Osteocyte (in vitro differentiated cells): ENCODE data around the gene DCTPP1. TPM values are rescaled to one million over a fixed set of nuclear protein-coding genes. Genes with fewer than 3 reads are reported as not detected.

Source experiments
- DNase-seq: peaks from one replicate; pipeline ENCODE4 v3.0.0; 2021; ENCODE audit warnings: mixed read lengths; ENCODE audit not compliant: unreplicated experiment; ENCODE audit errors: extremely low spot score
- H3K27ac Mint-ChIP-seq: one replicate; pipeline ENCODE4 v1.8.0; 2021; ENCODE audit warnings: mild to moderate bottlenecking, mixed read lengths; ENCODE audit not compliant: unreplicated experiment
- H3K27me3 Mint-ChIP-seq: one replicate; pipeline ENCODE4 v1.8.0; 2021; ENCODE audit warnings: mixed read lengths; ENCODE audit not compliant: unreplicated experiment
- H3K36me3 Mint-ChIP-seq: one replicate; pipeline ENCODE4 v1.8.0; 2021; ENCODE audit warnings: mixed read lengths; ENCODE audit not compliant: unreplicated experiment
- H3K4me1 Mint-ChIP-seq: one replicate; pipeline ENCODE4 v1.8.0; 2021; ENCODE audit warnings: mixed read lengths; ENCODE audit not compliant: unreplicated experiment
- H3K4me3 Mint-ChIP-seq: one replicate; pipeline ENCODE4 v1.8.0; 2021; ENCODE audit warnings: mild to moderate bottlenecking, moderate library complexity, mixed read lengths; ENCODE audit not compliant: unreplicated experiment
- H3K9me3 Mint-ChIP-seq: one replicate; pipeline ENCODE4 v1.8.0; 2021; ENCODE audit warnings: mixed read lengths; ENCODE audit not compliant: unreplicated experiment
- CTCF ChIP-seq: fragments of 200-600 bp; sonication (generic); IDR thresholded peaks from 2 replicates; pipeline ENCODE4 v1.5.0; 2021; ENCODE audit warnings: antibody characterized with exemption, mild to moderate bottlenecking, moderate library complexity
- total RNA-seq: library from RNA; stranded (reverse); gene quantifications from 2 replicates; pipeline ENCODE4 v1.2.1, GENCODE V29; 2021

The DCTPP1 gene
- total RNA-seq, 1 donor from 2014 or later = 26.8 TPM

- Mint-ChIP-seq H3K27ac (peak overlapping the region; percentile 78), H3K4me3 (peak overlapping the region; percentile 84), H3K4me1 (peaks cover 20% of the 10 kb centered on the region), H3K9me3 (no peaks in the 10 kb centered on the region), H3K27me3 (no peaks in the 10 kb centered on the region), H3K36me3 (no peaks in the 10 kb centered on the region)
- TF ChIP-seq CTCF = no peak
- no peak for DNase-seq
These were observed 27.9 kb downstream of the DCTPP1 start for GRCh38 chr16:30401768-30402425.

GRCh38 chr16:30399435-30400186, 30.2 kb downstream of the DCTPP1 start:
- Mint-ChIP-seq H3K4me1 (peaks cover 27% of the 10 kb centered on the region), H3K27ac (peak overlapping the region; percentile 95), H3K9me3 (no peaks in the 10 kb centered on the region), H3K36me3 (no peaks in the 10 kb centered on the region), H3K27me3 (no peaks in the 10 kb centered on the region), H3K4me3 (peak overlapping the region; percentile 84)
- no peak for DNase-seq
- no peak for TF ChIP-seq CTCF

- no peak for DNase-seq
- no peaks in the 10 kb centered on the region for H3K36me3 Mint-ChIP-seq
- no peaks in the 10 kb centered on the region for H3K27me3 Mint-ChIP-seq
- H3K9me3 Mint-ChIP-seq = no peaks in the 10 kb centered on the region
- H3K27ac Mint-ChIP-seq = peak overlapping the region; percentile 41
- no peak overlapping the region for H3K4me3 Mint-ChIP-seq
- no peak for TF ChIP-seq CTCF
- H3K4me1 Mint-ChIP-seq = peaks cover 35% of the 10 kb centered on the region
These were observed 31.0 kb downstream of the DCTPP1 start for GRCh38 chr16:30398661-30399434.

- no peaks in the 10 kb centered on the region for H3K36me3 Mint-ChIP-seq
- DNase-seq = no peak
- H3K9me3 Mint-ChIP-seq = no peaks in the 10 kb centered on the region
- no peak overlapping the region for H3K4me3 Mint-ChIP-seq
- peaks cover 38% of the 10 kb centered on the region for H3K4me1 Mint-ChIP-seq
- H3K27ac Mint-ChIP-seq = no peak overlapping the region
- no peak for TF ChIP-seq CTCF
- H3K27me3 Mint-ChIP-seq = no peaks in the 10 kb centered on the region
These were observed 31.8 kb downstream of the DCTPP1 start for GRCh38 chr16:30397776-30398660.
